HG03439 (cell line): ENCODE results near the gene GADD45G.

Experiments
- ATAC-seq: cut with Tn5 transposase; IDR thresholded peaks from one replicate; pipeline ENCODE4 v1.9.1; 2021; ENCODE audit warnings: mild to moderate bottlenecking, moderate library complexity; ENCODE audit not compliant: unreplicated experiment

Gene GADD45G

GRCh38 chr9:89592213-89592815 is 12.5 kb upstream of the GADD45G start:
- no peak for ATAC-seq

- ATAC-seq: no peak
Observed at GRCh38 chr9:89592963-89593726, 11.7 kb upstream of the GADD45G start.

GRCh38 chr9:89593727-89594427 is 10.9 kb upstream of the GADD45G start:
- ATAC-seq: no peak

GRCh38 chr9:89594811-89595550 is 9.8 kb upstream of the GADD45G start:
- ATAC-seq: no peak

- no peak for ATAC-seq
Observed at GRCh38 chr9:89595646-89596045, 9.2 kb upstream of the GADD45G start.

GRCh38 chr9:89596937-89597555 is 7.8 kb upstream of the GADD45G start:
- ATAC-seq: no peak

GRCh38 chr9:89597711-89598362 is 7.0 kb upstream of the GADD45G start:
- no peak for ATAC-seq

GRCh38 chr9:89598363-89598713 is 6.5 kb upstream of the GADD45G start:
- ATAC-seq: no peak

GRCh38 chr9:89598926-89599325 is 5.9 kb upstream of the GADD45G start:
- ATAC-seq: no peak

GRCh38 chr9:89600831-89601230 is 4.0 kb upstream of the GADD45G start:
- no peak for ATAC-seq

- no peak for ATAC-seq
Observed at GRCh38 chr9:89601306-89601705, 3.5 kb upstream of the GADD45G start.

GRCh38 chr9:89601856-89602562 is 2.8 kb upstream of the GADD45G start:
- no peak for ATAC-seq

- no peak for ATAC-seq
Observed at GRCh38 chr9:89602978-89603766, 1.6 kb upstream of the GADD45G start.

- no peak for ATAC-seq
Observed at GRCh38 chr9:89603767-89604665, 796 bp upstream of the GADD45G start.

- no peak for ATAC-seq
Observed at GRCh38 chr9:89605465-89606048, 745 bp downstream of the GADD45G start.

GRCh38 chr9:89606049-89606623 is 1.3 kb downstream of the GADD45G start:
- no peak for ATAC-seq

- no peak for ATAC-seq
Observed at GRCh38 chr9:89606624-89607311, 2.0 kb downstream of the GADD45G start.
